ENCODE results near the gene TMEM101.

GRCh38 chr17:44045486-44045885 lies 30.7 kb upstream of the TMEM101 start:
- TF ChIP-seq YY1 (IDR thresholded peaks at IDR 0.05; ENCODE audit: insufficient read depth, insufficient read length): no peak
- no peak for TF ChIP-seq ZNF274 (IDR thresholded peaks at IDR 0.05; ENCODE audit: low read depth, low read length)

Data from NT2/D1 (cell line).